Tibial nerve (tissue), 4 donors: ENCODE measurements around the gene PEMT. TPM values are rescaled to one million over a fixed set of nuclear protein-coding genes. Genes with fewer than 3 reads are reported as not detected.

Experiments
- DNase-seq, 2 donors: peaks; one replicate each; pipeline ENCODE4 v3.0.0-alpha.2; 2019; ENCODE audit warnings: low spot score in 2 of 2
- H3K27ac ChIP-seq, 4 donors: fragments of 200-600 bp; sonication (generic) in 3 of 4; one replicate each; pipeline ENCODE4 v1.5.1; 2017 to 2019; ENCODE audit warnings: mild to moderate bottlenecking in 1 of 4
- H3K27me3 ChIP-seq, 2 donors: fragments of 200-600 bp; sonication (generic) in 1 of 2; one replicate each; pipeline versions ENCODE4 v1.5.1 to v1.6.0; 2017 to 2019
- H3K36me3 ChIP-seq, 3 donors: fragments of 200-600 bp; sonication (generic); one replicate each; pipeline ENCODE4 v1.5.1; 2018 to 2019
- H3K4me1 ChIP-seq, 4 donors: fragments of 200-600 bp; sonication (generic) in 3 of 4; one replicate each; pipeline ENCODE4 v1.5.1; 2017 to 2019
- H3K4me3 ChIP-seq, 4 donors: fragments of 200-600 bp; sonication (generic) in 3 of 4; one replicate each; pipeline ENCODE4 v1.5.1; 2017 to 2019; ENCODE audit warnings: mild to moderate bottlenecking in 1 of 4, moderate library complexity in 1 of 4
- H3K9me3 ChIP-seq, 4 donors: fragments of 200-600 bp; sonication (generic) in 3 of 4; one replicate each; pipeline ENCODE4 v1.5.1; 2017 to 2019
- EP300 ChIP-seq, 2 donors: sonication (generic); formaldehyde crosslinking; IDR thresholded peaks; one replicate each; pipeline ENCODE4 v1.6.1; 2017; ENCODE audit warnings: antibody characterized with exemption in 2 of 2, mild to moderate bottlenecking in 1 of 2
- POLR2A ChIP-seq, 2 donors: fragments of 450-650 bp; IDR thresholded peaks; one replicate each; pipeline ENCODE4 v1.6.1; 2017; ENCODE audit warnings: antibody characterized with exemption in 2 of 2, mild to moderate bottlenecking in 2 of 2, moderate library complexity in 2 of 2
- whole genome bisulfite sequencing, 2 donors: methylation state at CpG; one replicate each; pipeline ENCODE4 v1.1.5; 2018; 5-methylcytosine and 5-hydroxymethylcytosine counted together
- total RNA-seq, 4 donors: library from RNA; depleted of rRNA; stranded (reverse); fragments of >200 nt; gene quantifications; one replicate each; pipeline ENCODE4 v1.1.0, GENCODE V29; 2016
- TF ChIP-seq, protein P1 (sequence below), 5 experiments: fragments of 200-600 bp in 3 of 5; fragments of 450-650 bp in 2 of 5; sonication (generic) in 3 of 5; IDR thresholded peaks; one replicate each; pipeline ENCODE4 v1.5.1; 2016 to 2019; ENCODE audit warnings: antibody characterized with exemption in 5 of 5, mild to moderate bottlenecking in 3 of 5, moderate library complexity in 2 of 5

PEMT gene
- total RNA-seq, 4 donors from 2014 or later: 29.5 to 80.8 (median 58.8) TPM

DNA sequence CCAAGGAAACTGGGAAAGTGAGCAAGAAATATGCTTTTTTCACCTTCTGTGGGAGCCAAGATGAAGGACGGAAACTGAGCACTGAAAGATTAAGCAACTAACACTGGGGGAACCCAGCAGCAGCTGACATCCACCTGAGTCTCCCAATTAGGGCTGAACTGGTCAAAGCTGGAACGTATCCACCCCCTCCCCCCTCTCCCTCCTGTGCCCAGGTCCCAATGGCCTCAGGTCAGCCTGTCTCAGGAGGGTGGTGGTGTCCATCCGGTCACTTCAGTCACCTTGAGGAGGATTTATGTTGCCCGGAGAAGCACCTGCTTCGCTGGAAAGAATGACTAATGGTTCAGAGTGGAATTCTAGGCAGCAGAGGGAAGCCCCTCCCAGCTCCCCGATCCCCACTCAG lies 10.0 kb downstream of the PEMT start:
- DNase-seq: no peak
- no peaks in the 10 kb centered on the region for H3K9me3 ChIP-seq
- no peaks in the 10 kb centered on the region for H3K27me3 ChIP-seq
- H3K27ac ChIP-seq: peak overlapping the region in 2 of 4 donors; percentile 55 to 75
- 79 to 92% methylated on average over 6 of the region's 6 CpGs for WGBS, 2 donors
- TF ChIP-seq POLR2A (IDR thresholded peaks at IDR 0.05) (no peak), EP300 (IDR thresholded peaks at IDR 0.05) (no peak)
- TF ChIP-seq, protein P1, sequence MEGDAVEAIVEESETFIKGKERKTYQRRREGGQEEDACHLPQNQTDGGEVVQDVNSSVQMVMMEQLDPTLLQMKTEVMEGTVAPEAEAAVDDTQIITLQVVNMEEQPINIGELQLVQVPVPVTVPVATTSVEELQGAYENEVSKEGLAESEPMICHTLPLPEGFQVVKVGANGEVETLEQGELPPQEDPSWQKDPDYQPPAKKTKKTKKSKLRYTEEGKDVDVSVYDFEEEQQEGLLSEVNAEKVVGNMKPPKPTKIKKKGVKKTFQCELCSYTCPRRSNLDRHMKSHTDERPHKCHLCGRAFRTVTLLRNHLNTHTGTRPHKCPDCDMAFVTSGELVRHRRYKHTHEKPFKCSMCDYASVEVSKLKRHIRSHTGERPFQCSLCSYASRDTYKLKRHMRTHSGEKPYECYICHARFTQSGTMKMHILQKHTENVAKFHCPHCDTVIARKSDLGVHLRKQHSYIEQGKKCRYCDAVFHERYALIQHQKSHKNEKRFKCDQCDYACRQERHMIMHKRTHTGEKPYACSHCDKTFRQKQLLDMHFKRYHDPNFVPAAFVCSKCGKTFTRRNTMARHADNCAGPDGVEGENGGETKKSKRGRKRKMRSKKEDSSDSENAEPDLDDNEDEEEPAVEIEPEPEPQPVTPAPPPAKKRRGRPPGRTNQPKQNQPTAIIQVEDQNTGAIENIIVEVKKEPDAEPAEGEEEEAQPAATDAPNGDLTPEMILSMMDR (IDR thresholded peaks at IDR 0.05): no peak
- peaks cover 0 to 6% (median 0%) of the 10 kb centered on the region in 3 donors for H3K36me3 ChIP-seq
- H3K4me1 ChIP-seq: peaks cover 0 to 42% (median under 1%) of the 10 kb centered on the region in 4 donors
- H3K4me3 ChIP-seq: no peak overlapping the region

DNA sequence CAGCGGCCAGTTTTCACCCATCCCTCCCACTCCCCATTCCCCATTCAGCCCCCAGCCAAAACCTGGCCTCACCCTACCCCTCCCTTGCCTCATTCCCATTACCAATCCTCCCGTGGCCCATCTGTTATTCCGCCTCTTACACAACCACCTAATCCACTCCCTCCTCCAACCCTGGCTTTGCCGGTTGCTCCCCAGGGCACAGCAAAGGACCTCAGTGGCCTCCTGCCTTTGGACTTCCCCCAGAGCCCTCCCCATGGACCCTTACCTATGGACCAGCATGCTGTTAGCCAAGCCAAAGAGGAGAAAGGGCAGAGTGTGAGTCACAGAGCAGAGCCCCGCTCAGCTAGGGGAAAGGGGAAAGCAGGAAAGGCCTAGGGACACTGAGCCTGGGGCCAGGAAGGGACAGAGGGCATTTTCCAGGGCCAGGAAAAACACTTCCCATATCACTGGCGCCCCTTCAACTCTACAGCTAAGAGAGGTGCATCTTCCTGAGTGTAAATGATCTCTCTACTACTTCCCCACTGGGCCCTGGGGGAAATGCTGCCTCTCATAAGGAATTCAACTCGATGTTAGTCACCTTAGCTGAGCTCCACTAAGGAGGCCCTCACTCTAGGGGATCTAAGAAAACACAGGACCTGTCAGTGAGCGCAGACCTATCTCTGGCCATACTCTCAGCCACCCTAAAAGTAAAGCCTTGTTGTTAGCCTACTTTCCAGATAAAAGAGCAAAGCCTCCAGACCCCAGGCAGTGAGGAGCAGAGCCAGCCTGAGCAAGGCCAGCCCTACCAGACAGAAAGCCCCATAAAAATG lies 10.6 kb downstream of the PEMT start:
- 62 to 64% methylated on average over 8 of the region's 8 CpGs for WGBS, 2 donors
- TF ChIP-seq POLR2A (IDR thresholded peaks at IDR 0.05): no peak
- TF ChIP-seq, protein P1 (IDR thresholded peaks at IDR 0.05): no peak
- TF ChIP-seq EP300 (IDR thresholded peaks at IDR 0.05): peak in 1 of 2 donors; percentile 60
- no peak overlapping the region for H3K4me3 ChIP-seq
- H3K9me3 ChIP-seq: no peaks in the 10 kb centered on the region
- H3K36me3 ChIP-seq: peaks cover 0 to 12% (median 0%) of the 10 kb centered on the region in 3 donors
- no peaks in the 10 kb centered on the region for H3K27me3 ChIP-seq
- peak in 1 of 2 donors; percentile 56 for DNase-seq
- peaks cover 0 to 47% (median 2%) of the 10 kb centered on the region in 4 donors for H3K4me1 ChIP-seq
- H3K27ac ChIP-seq: peak overlapping the region in 2 of 4 donors; percentile 55 to 75

DNA sequence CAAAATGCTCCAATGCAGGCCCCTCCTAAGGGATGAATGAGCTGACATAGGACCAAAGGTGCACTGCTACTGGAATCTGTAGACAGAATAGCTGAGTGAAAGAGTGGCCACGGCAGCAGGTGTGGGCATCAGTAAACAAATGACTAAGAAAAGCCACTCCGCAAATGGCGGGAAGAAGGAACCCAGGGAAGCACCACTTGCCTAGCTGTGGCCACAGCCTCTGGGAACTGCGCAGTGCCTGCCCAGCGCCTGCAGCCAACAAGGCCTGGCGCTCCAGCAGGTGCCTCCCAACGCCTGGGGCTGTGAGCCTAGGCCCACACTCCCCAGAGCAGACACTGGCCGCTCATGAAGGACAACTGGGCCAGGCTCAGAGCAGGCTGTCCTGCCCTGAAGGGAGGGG lies 11.8 kb downstream of the PEMT start:
- H3K4me1 ChIP-seq: peaks cover 0 to 59% (median 4%) of the 10 kb centered on the region in 4 donors
- H3K27me3 ChIP-seq: no peaks in the 10 kb centered on the region
- peaks cover 0 to 19% (median 0%) of the 10 kb centered on the region in 3 donors for H3K36me3 ChIP-seq
- no peak for DNase-seq
- H3K27ac ChIP-seq: peak overlapping the region in 2 of 4 donors; percentile 13 to 75
- TF ChIP-seq EP300 (IDR thresholded peaks at IDR 0.05): no peak
- no peak for TF ChIP-seq POLR2A (IDR thresholded peaks at IDR 0.05)
- TF ChIP-seq, protein P1 (IDR thresholded peaks at IDR 0.05): no peak
- H3K4me3 ChIP-seq: no peak overlapping the region
- WGBS, 2 donors: 91 to 92% methylated on average over 8 of the region's 8 CpGs
- H3K9me3 ChIP-seq: no peaks in the 10 kb centered on the region

DNA sequence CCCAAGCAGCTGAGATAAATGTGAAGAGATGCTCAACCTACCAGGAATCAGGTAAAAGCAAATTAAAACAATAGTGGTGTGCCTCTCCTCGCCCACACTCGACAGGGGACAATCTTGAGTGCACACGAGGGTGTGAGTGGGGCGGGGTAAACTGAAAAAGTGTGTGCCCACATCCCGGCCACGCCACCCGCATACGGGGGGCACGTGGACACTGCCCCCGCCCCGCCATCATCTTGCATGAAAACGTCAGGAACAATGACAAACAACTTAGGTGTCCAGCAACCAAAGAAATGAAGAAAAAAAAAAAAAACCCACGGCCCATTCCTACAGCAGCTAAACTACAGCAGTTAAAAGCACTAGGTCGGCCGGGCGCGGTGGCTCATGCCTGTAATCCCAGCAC lies 14.1 kb downstream of the PEMT start:
- peak overlapping the region in 1 of 4 donors; percentile 79 for H3K27ac ChIP-seq
- no peaks in the 10 kb centered on the region for H3K27me3 ChIP-seq
- peaks cover 0 to 24% (median 0%) of the 10 kb centered on the region in 3 donors for H3K36me3 ChIP-seq
- TF ChIP-seq POLR2A (IDR thresholded peaks at IDR 0.05): no peak
- TF ChIP-seq, protein P1 (IDR thresholded peaks at IDR 0.05): no peak
- TF ChIP-seq EP300 (IDR thresholded peaks at IDR 0.05): no peak
- DNase-seq: no peak
- H3K9me3 ChIP-seq: no peaks in the 10 kb centered on the region
- WGBS, 2 donors: 87 to 89% methylated on average over 17 of the region's 17 CpGs
- H3K4me1 ChIP-seq: peaks cover 0 to 60% (median 4%) of the 10 kb centered on the region in 4 donors
- no peak overlapping the region for H3K4me3 ChIP-seq

DNA sequence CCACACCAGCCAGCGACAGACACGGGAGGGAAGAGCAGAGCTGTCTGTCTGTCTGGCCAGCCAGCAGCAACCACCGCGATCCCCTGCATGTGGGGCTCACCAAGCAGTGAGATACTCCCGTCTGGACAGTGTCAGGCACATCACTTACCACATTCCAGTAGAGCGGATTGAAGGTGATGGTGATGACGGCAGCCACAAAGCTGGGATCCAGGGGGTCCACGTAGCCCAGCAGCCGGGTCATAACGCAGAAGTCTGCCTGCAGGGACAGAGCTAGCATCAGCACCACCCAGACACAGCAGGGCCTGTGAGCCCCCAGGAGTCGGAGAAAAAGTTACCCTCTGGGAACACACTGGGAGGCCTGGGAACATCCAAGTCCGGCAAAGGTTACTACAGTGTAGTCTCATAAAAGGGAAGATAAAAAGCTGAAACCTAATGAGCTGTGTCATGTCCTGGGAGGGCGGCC lies 14.7 kb downstream of the PEMT start:
- H3K9me3 ChIP-seq: no peaks in the 10 kb centered on the region
- peak overlapping the region; percentile 2 to 79 (median 20) for H3K27ac ChIP-seq
- no peaks in the 10 kb centered on the region for H3K27me3 ChIP-seq
- peaks cover 0 to 26% (median 0%) of the 10 kb centered on the region in 3 donors for H3K36me3 ChIP-seq
- TF ChIP-seq POLR2A (IDR thresholded peaks at IDR 0.05) (no peak), EP300 (IDR thresholded peaks at IDR 0.05) (no peak)
- TF ChIP-seq, protein P1 (IDR thresholded peaks at IDR 0.05): no peak
- no peak overlapping the region for H3K4me3 ChIP-seq
- DNase-seq: no peak
- 81 to 89% methylated on average over 10 to 13 of the region's 13 CpGs for whole genome bisulfite sequencing, 2 donors
- peaks cover 0 to 54% (median 4%) of the 10 kb centered on the region in 4 donors for H3K4me1 ChIP-seq
